Fibroblast of villous mesenchyme (primary cell): ENCODE data around the gene GDF9. TPM values are rescaled to one million over a fixed set of nuclear protein-coding genes. Genes with fewer than 3 reads are reported as not detected.

Source experiments
- DNase-seq: peaks from one replicate; pipeline ENCODE4 v3.0.0-alpha.2; 2010; ENCODE audit warnings: low read depth
- H3K4me3 ChIP-seq: 2 replicates; pipeline ENCODE4 v1.5.1; 2011; ENCODE audit warnings: low read depth, mild to moderate bottlenecking, low read length
- CTCF ChIP-seq: IDR thresholded peaks from 2 replicates; pipeline ENCODE4 v1.5.1; 2012; ENCODE audit warnings: low read depth, mild to moderate bottlenecking, low read length; ENCODE audit not compliant: insufficient read depth
- total RNA-seq: library from RNA; depleted of rRNA; stranded (reverse); fragments of >200 nt; gene quantifications from 2 replicates; pipeline ENCODE4 v1.2.3, GENCODE V29; 2012

GDF9 gene
- total RNA-seq, 1 donor: not detected

- no peak for DNase-seq
- no peak overlapping the region for H3K4me3 ChIP-seq
- TF ChIP-seq CTCF: no peak
Measured at GRCh38 chr5:132873930-132874271, 7.6 kb upstream of the GDF9 start.

- H3K4me3 ChIP-seq: no peak within 1 kb of the TSS
- no peak for DNase-seq
- TF ChIP-seq CTCF: no peak
Measured at GRCh38 chr5:132873119-132873929, 7.1 kb upstream of the GDF9 start, which contains the start of gene LEAP2. TSS of gene LEAP2 (plus strand) at chr5:132873668. CDS start at chr5:132873695, 27 bp downstream.

- no peak for TF ChIP-seq CTCF
- no peak for DNase-seq
- no peak overlapping the region for H3K4me3 ChIP-seq
Measured at GRCh38 chr5:132872788-132873118, 6.5 kb upstream of the GDF9 start.

GRCh38 chr5:132871459-132872284, 5.4 kb upstream of the GDF9 start:
- no peak for DNase-seq
- TF ChIP-seq CTCF: no peak
- no peak overlapping the region for H3K4me3 ChIP-seq

- DNase-seq: no peak
- no peak for TF ChIP-seq CTCF
- H3K4me3 ChIP-seq: no peak overlapping the region
Measured at GRCh38 chr5:132870801-132871200, 4.5 kb upstream of the GDF9 start.

- TF ChIP-seq CTCF: no peak
- H3K4me3 ChIP-seq: no peak overlapping the region
- no peak for DNase-seq
Measured at GRCh38 chr5:132868754-132869153, 2.5 kb upstream of the GDF9 start.
